Heart right ventricle (tissue), 16 donors: Measurements from ENCODE around the gene IL12RB1. TPM values are rescaled to one million over a fixed set of nuclear protein-coding genes. Genes with fewer than 3 reads are reported as not detected.
A peak's percentile ranks its signal among the peaks of the same experiment; 100 is the strongest.

Source experiments
- ATAC-seq, 8 donors: fragments of 200-7000 bp; cut with Tn5 transposase; one replicate each; pipeline ENCODE4 v1.9.1; 2020; ENCODE audit warnings: mild to moderate bottlenecking in 8 of 8, moderate library complexity in 8 of 8, moderate number of reproducible peaks in 1 of 8
- DNase-seq, 2 donors: peaks; one replicate each; pipeline ENCODE4 v3.0.0-alpha.2; 2020
- H3K27ac ChIP-seq, 10 donors: fragments of 200-600 bp; sonication (generic) in 2 of 10; one replicate each; pipeline versions ENCODE4 v1.5.0 to v1.8.0; 2020 to 2022; ENCODE audit warnings: mild to moderate bottlenecking in 3 of 10
- H3K27me3 ChIP-seq, 7 donors: fragments of 200-600 bp; one replicate each; pipeline ENCODE4 v1.8.0; 2021 to 2022; ENCODE audit warnings: mild to moderate bottlenecking in 2 of 7
- H3K36me3 ChIP-seq, 9 donors: fragments of 200-600 bp; sonication (generic) in 1 of 9; one replicate each; pipeline versions ENCODE4 v1.5.0 to v1.8.0; 2020 to 2022; ENCODE audit warnings: mild to moderate bottlenecking in 2 of 9
- H3K4me1 ChIP-seq, 9 donors: fragments of 200-600 bp; sonication (generic) in 1 of 9; one replicate each; pipeline versions ENCODE4 v1.5.0 to v1.8.0; 2020 to 2022; ENCODE audit warnings: mild to moderate bottlenecking in 4 of 9
- H3K4me3 ChIP-seq, 10 donors: fragments of 200-600 bp; sonication (generic) in 2 of 10; one replicate each; pipeline versions ENCODE4 v1.5.0 to v1.8.0; 2020 to 2022; ENCODE audit warnings: mild to moderate bottlenecking in 7 of 10, moderate library complexity in 2 of 10
- H3K9me3 ChIP-seq, 11 donors: fragments of 200-600 bp in 10 of 11; sonication (generic) in 2 of 11; one replicate each; pipeline versions ENCODE4 v1.5.0 to v1.8.0; 2013 to 2022; ENCODE audit warnings: mild to moderate bottlenecking in 2 of 11, control low read depth in 1 of 11, moderate library complexity in 1 of 11
- CTCF ChIP-seq, 9 donors: fragments of 200-600 bp; sonication (generic) in 2 of 9; IDR thresholded peaks; one replicate each; pipeline versions ENCODE4 v1.5.0 to v1.8.0; 2021 to 2022; ENCODE audit warnings: antibody characterized with exemption in 9 of 9, mild to moderate bottlenecking in 5 of 9, moderate library complexity in 1 of 9
- WGBS, 2 donors: extraction: QIAGEN DNeasy Blood & Tissue Kit; methylation state at CpG; one replicate each; pipeline ENCODE4 v1.1.7; 2013; ENCODE audit warnings: inconsistent platforms in 1 of 2; 5-methylcytosine and 5-hydroxymethylcytosine counted together
- intact Hi-C, 10 donors: fragments of 100-400 bp; cut with DNase I; formaldehyde crosslinking; loops; one replicate each; pipeline versions ENCODE4 v1.11.1 to v1.14.2; 2022
- polyA plus RNA-seq, 2 donors: library from polyadenylated mRNA; stranded (reverse); fragments of 200-250 nt; gene quantifications; one replicate each; pipeline ENCODE4 v1.2.3, GENCODE V29; 2013
- total RNA-seq, 10 donors: library from RNA; stranded (reverse); fragmentation: NEBNext Ultra II Directional in 3 of 10; extraction: Animal tissue kit (Norgen Biotek cat#: 25700) in 3 of 10; gene quantifications; one replicate each; pipeline versions ENCODE4 v1.2.1 to v1.2.4, GENCODE V29; 2021 to 2023
- donor health status: Arrhythmogenic right ventricular cardiomyopathy.
- donor health status: ischemic (EF 13 %, LVEDD 7.1; RV severe dilation, severe dysfunction).
- donor health status: healthy with polysubstance abuse.
- donor health status: DM: no; HTN: yes; CAD: no.
- donor health status: DM: no; HTN: no; CAD: no.
- donor health status: ischemic (EF 25% LVEDD 6.9; RV normal size, moderate dysfunction).
- donor health status: ischemic (EF 25% LVEDD 5.7; RV mildly dilated, moderate dysfunction).
- donor health status: healthy.
- donor health status: DM: yes; HTN: yes; CAD: no.
- donor health status: Ischemic cardiomyopathy.
- donor health status: ischemic (EF 35%, LVEDD 5.7; RV mildly dilated, moderate dysfunction).
- donor health status: nonischemic (EF 11% LVEDD 7.7; RV severe dilation, severe dysfunction).
- donor health status: DM: yes; HTN: yes; CAD: no.
- donor health status: PGD.
- donor health status: ischemic (EF 29% LVEDD 5.4; RV normal size, mild dysfunction).
- donor health status: nonischemic (EF 23%, LVEDD 6.1; RV moderate dilation, normal function).

IL12RB1 gene
- total and polyA plus RNA-seq, 12 donors = 0.24 to 5.4 (median 0.44) TPM

GRCh38 chr19:18017275-18018083 is 69.3 kb downstream of the IL12RB1 start:
- ATAC-seq (peak in 7 of 8 donors; percentile 6 to 65 (median 25)), DNase-seq (peak in 1 of 2 donors; percentile 25)
- Histone ChIP-seq H3K9me3 (no peaks in the 10 kb centered on the region), H3K36me3 (peaks cover 0 to 33% (median 15%) of the 10 kb centered on the region in 9 donors), H3K27me3 (no peaks in the 10 kb centered on the region), H3K4me3 (no peak overlapping the region), H3K27ac (peak overlapping the region; percentile 70 to 96 (median 84)), H3K4me1 (peaks cover 41 to 74% (median 63%) of the 10 kb centered on the region in 9 donors)
- intact Hi-C loops = no loop called here
- TF ChIP-seq CTCF (IDR thresholded peaks at IDR 0.05) = no peak
- 57 to 68% methylated on average over 15 of the region's 15 CpGs for WGBS, 2 donors

- H3K4me1 ChIP-seq = peaks cover 30 to 64% (median 52%) of the 10 kb centered on the region in 9 donors
Measured at GRCh38 chr19:18016209-18016910, 70.4 kb downstream of the IL12RB1 start.

GRCh38 chr19:18014197-18014596 is 72.5 kb downstream of the IL12RB1 start:
- DNase-seq (no peak), ATAC-seq (no peak)
- 85 to 96% methylated on average over 6 of the region's 6 CpGs for WGBS, 2 donors
- H3K4me3 ChIP-seq = no peak overlapping the region
- H3K36me3 ChIP-seq = peaks cover 3 to 66% (median 41%) of the 10 kb centered on the region in 9 donors
- no peaks in the 10 kb centered on the region for H3K27me3 ChIP-seq
- H3K4me1 ChIP-seq = peaks cover 15 to 55% (median 38%) of the 10 kb centered on the region in 9 donors
- peak overlapping the region in 8 of 10 donors; percentile 11 to 78 (median 40) for H3K27ac ChIP-seq
- intact Hi-C loops = no loop called here
- no peaks in the 10 kb centered on the region for H3K9me3 ChIP-seq
- no peak for TF ChIP-seq CTCF (IDR thresholded peaks at IDR 0.05)

More at GRCh38 chr19:18016209-18016910, 70.4 kb downstream of the IL12RB1 start:
- DNase-seq (no peak), ATAC-seq (no peak)
- Histone ChIP-seq H3K4me3 (no peak overlapping the region), H3K27me3 (no peaks in the 10 kb centered on the region), H3K9me3 (no peaks in the 10 kb centered on the region), H3K27ac (peak overlapping the region; percentile 70 to 96 (median 84)), H3K36me3 (peaks cover 0 to 45% (median 22%) of the 10 kb centered on the region in 9 donors)
- no peak for TF ChIP-seq CTCF (IDR thresholded peaks at IDR 0.05)
- 91 to 92% methylated on average over 14 of the region's 14 CpGs for WGBS, 2 donors
- intact Hi-C loops = no loop called here
